AG04450 (cell line): ENCODE measurements around the gene AATF. TPM values are rescaled to one million over a fixed set of nuclear protein-coding genes. Genes with fewer than 3 reads are reported as not detected.

Source experiments
- CTCF ChIA-PET: fragments of 300-600, 350-600 bp; formaldehyde crosslinking; extraction: SDS; loops from one replicate; lab custom pipeline; 2022; ENCODE audit warnings: antibody characterized with exemption, inconsistent platforms; lab: Charles Lee
- POLR2A ChIA-PET: fragments of 350-600 bp; formaldehyde crosslinking; extraction: SDS; loops from one replicate; lab custom pipeline; 2021; ENCODE audit warnings: antibody characterized with exemption, inconsistent platforms; lab: Yijun Ruan, JAX
- DNase-seq: peaks from one replicate; pipeline ENCODE4 v3.0.0-alpha.2; 2011; ENCODE audit warnings: low read depth, low spot score
- H3K27ac ChIP-seq: one replicate; pipeline ENCODE4 v1.5.1; 2012; ENCODE audit warnings: low read depth, low read length, control low read depth
- H3K27me3 ChIP-seq: one replicate; pipeline ENCODE4 v1.6.0; 2012; ENCODE audit warnings: low read length; ENCODE audit not compliant: control insufficient read depth, insufficient read depth
- H3K4me3 ChIP-seq: 2 replicates; pipeline ENCODE4 v1.5.1; 2011; ENCODE audit warnings: mild to moderate bottlenecking, low read depth, low read length, control low read depth
- H3K9me3 ChIP-seq: 2 replicates; pipeline ENCODE4 v1.5.1; 2012; ENCODE audit warnings: low read length; ENCODE audit not compliant: control insufficient read depth, insufficient read depth
- CTCF ChIP-seq: IDR thresholded peaks from 2 replicates; pipeline ENCODE4 v1.5.1; 2011; ENCODE audit warnings: low read depth, low read length, control low read depth, inconsistent platforms
- polyA plus RNA-seq: library from polyadenylated mRNA; depleted of rRNA; stranded (reverse); fragments of >200 nt; gene quantifications from 2 replicates; pipeline ENCODE4 v1.2.3, GENCODE V29; 2011

AATF gene
- polyA plus RNA-seq, 1 experiment, result 16.6 TPM

GRCh38 chr17:36949461-36949927 lies 740 bp downstream of the AATF start:
- no peak for DNase-seq
- POLR2A ChIA-PET, result interaction anchor here (0.7 to 1.4 kb wide), 3 partner anchors 11 to 68 kb away, joined by 4 to 7 read pairs (median 5); no protein-coding TSS in a partner anchor
- Histone ChIP-seq H3K27ac (peak overlapping the region; percentile 96), H3K9me3 (peaks cover 3% of the 10 kb centered on the region), H3K4me3 (peak overlapping the region; percentile 88), H3K27me3 (peaks cover 34% of the 10 kb centered on the region)
- TF ChIP-seq CTCF, result 0 out of 2 replicates have a peak, but pooled peaks have one; percentile 14
- CTCF ChIA-PET, result interaction anchor here (0.6 to 1.7 kb wide), 5 partner anchors 10 to 424 kb away, joined by 3 to 11 read pairs (median 3); no protein-coding TSS in a partner anchor

- TF ChIP-seq CTCF, result no peak
- DNase-seq, result no peak
- peaks cover 30% of the 10 kb centered on the region for H3K27me3 ChIP-seq
- ChIA-PET POLR2A (no interaction called here), CTCF (interaction anchor here (1.3 to 1.7 kb wide), 2 partner anchors 98 to 423 kb away, joined by 3 to 11 read pairs; no protein-coding TSS in a partner anchor)
- peaks cover 3% of the 10 kb centered on the region for H3K9me3 ChIP-seq
- peak overlapping the region; percentile 88 for H3K4me3 ChIP-seq
- H3K27ac ChIP-seq, result no peak overlapping the region
Measured at GRCh38 chr17:36950027-36950426, 1.3 kb downstream of the AATF start.

GRCh38 chr17:36951084-36951789 lies 2.5 kb downstream of the AATF start:
- ChIA-PET CTCF (interaction anchor here (1.1 to 1.8 kb wide), 2 partner anchors 97 to 289 kb away, joined by 3 to 6 read pairs; no protein-coding TSS in a partner anchor), POLR2A (no interaction called here)
- Histone ChIP-seq H3K9me3 (no peaks in the 10 kb centered on the region; the same call in none of the 2 replicates), H3K27ac (no peak overlapping the region), H3K4me3 (no peak overlapping the region), H3K27me3 (peaks cover 18% of the 10 kb centered on the region)
- TF ChIP-seq CTCF, result no peak
- no peak for DNase-seq

- TF ChIP-seq CTCF, result no peak
- CTCF ChIA-PET, result no interaction called here
- POLR2A ChIA-PET, result no interaction called here
- H3K9me3 ChIP-seq, result no peaks in the 10 kb centered on the region
- no peak overlapping the region for H3K4me3 ChIP-seq
- H3K27ac ChIP-seq, result no peak overlapping the region
- no peaks in the 10 kb centered on the region for H3K27me3 ChIP-seq
- no peak for DNase-seq
Measured at GRCh38 chr17:36971508-36971907, 22.8 kb downstream of the AATF start.

GRCh38 chr17:36972186-36972700 lies 23.5 kb downstream of the AATF start:
- H3K27me3 ChIP-seq, result no peaks in the 10 kb centered on the region
- no peak for DNase-seq
- H3K27ac ChIP-seq, result no peak overlapping the region
- ChIA-PET CTCF (no interaction called here), POLR2A (no interaction called here)
- H3K9me3 ChIP-seq, result no peaks in the 10 kb centered on the region
- TF ChIP-seq CTCF, result no peak
- H3K4me3 ChIP-seq, result no peak overlapping the region
